ENCODE results near the gene BDNF. TPM values are rescaled to one million over a fixed set of nuclear protein-coding genes. Genes with fewer than 3 reads are reported as not detected.

The BDNF gene
- total RNA-seq, 4 donors from 2014 or later = 0.93 to 4.6 (median 1.5) TPM

DNA sequence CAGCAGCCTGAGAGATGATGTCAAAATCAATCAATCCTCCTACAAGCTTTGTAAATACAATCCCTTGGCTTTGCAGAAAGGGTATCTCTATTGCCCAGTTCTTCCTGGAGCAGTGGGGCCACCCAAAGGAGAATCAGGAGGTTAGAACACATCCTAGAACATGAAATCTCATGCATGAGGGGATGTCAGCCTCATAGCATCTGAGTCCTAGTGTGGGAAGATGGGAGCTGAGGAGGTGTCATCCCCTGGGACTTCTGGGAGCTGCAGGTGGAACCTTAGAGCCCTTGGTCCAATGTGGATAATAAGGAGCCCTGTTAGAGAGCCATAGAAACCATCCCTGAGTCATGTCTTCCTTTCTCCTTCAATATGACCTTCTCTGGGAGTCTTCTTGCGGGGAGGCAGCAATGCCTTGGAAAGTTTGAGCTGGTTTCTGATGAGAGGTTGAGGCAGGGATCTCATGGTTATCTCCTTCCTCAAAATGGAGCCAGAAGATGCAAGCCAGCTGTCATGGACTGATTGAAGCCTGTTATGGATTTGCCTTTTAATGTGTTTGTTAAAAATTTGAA, 74.8 kb downstream of the BDNF start:
- 97 to 100% methylated on average over 1 of the region's 1 CpG for WGBS, 2 donors
- no peak for TF ChIP-seq POLR2A (IDR thresholded peaks at IDR 0.05)
- TF ChIP-seq, protein P1, sequence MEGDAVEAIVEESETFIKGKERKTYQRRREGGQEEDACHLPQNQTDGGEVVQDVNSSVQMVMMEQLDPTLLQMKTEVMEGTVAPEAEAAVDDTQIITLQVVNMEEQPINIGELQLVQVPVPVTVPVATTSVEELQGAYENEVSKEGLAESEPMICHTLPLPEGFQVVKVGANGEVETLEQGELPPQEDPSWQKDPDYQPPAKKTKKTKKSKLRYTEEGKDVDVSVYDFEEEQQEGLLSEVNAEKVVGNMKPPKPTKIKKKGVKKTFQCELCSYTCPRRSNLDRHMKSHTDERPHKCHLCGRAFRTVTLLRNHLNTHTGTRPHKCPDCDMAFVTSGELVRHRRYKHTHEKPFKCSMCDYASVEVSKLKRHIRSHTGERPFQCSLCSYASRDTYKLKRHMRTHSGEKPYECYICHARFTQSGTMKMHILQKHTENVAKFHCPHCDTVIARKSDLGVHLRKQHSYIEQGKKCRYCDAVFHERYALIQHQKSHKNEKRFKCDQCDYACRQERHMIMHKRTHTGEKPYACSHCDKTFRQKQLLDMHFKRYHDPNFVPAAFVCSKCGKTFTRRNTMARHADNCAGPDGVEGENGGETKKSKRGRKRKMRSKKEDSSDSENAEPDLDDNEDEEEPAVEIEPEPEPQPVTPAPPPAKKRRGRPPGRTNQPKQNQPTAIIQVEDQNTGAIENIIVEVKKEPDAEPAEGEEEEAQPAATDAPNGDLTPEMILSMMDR (IDR thresholded peaks at IDR 0.05) = no peak
- H3K4me3 ChIP-seq (ENCODE audit: low read depth, poor library complexity, severe bottlenecking) = no peak overlapping the region
- intact Hi-C loops (cut with DNase I; ENCODE audit: low total_unique reads) = no loop called here
- no peak for DNase-seq (ENCODE audit: low spot score in 2 of 2)

DNA sequence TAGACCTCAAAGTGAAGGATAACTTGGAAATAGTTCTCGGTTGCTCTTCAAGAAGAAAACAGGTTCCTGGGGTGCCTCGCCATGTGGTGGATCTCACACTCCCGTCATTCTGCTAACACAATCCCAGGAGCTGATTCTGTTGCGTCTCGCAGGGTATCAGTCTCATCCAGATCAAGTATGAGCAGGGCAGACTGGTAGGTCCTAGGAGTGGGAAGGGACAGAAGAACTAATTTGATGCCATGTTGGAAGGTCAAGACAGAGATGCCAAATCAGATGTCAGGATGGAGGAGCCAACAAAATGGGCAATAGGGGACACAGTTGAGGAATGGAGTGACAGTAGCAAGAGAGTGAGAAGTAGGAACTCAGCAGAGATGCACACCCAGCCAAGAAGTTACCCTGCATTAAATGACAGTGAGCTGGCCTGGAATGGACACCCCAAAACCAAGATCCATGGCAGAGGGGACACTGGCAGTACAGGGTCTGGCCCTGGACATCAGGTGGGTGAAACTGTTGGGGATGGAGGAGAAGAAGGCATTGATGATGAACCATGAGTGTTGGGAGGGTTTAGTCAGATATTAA, 76.2 kb downstream of the BDNF start:
- 78 to 88% methylated on average over 5 of the region's 5 CpGs for WGBS, 2 donors
- no peak for DNase-seq (ENCODE audit: low spot score in 2 of 2)

DNA sequence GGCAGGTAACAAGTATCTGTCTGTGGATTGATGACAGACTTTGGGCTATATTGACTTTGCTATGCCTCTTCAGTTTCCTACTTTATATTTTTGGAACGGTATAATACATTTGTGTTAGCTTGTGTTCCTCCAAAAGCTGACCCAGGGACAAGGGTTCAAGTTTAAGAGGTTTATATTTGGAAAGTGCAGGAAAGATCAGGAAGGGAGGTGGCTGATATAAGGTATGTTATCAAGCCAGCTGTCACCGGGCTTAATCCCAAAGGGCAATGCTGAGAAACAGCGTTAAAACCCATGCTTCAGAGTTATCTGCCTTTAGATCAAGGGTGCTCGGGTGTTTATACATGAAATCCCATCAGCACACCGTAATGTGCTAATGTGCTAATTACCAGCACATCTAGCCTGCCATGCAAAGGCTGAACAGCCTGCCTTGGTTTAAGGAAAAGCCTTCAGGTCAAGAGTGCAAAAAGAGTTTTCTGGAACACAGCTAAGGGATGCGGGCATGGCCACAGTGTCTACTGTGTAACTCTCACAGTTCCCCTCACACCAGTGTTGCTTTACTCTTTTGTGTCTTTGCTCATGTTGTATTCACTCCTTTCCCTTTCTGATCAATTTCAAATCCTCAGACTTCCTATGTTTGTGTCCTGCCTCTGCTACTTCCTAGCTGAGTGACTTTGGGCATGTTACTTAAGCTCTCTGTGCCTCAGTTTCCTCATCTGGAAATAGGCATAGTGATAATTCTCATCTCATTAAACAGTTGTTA, 77.5 kb downstream of the BDNF start:
- WGBS, 2 donors = 68 to 80% methylated on average over 6 of the region's 6 CpGs
- intact Hi-C loops (cut with DNase I; ENCODE audit: low total_unique reads) = no loop called here
- no peak overlapping the region for H3K4me3 ChIP-seq (ENCODE audit: low read depth, poor library complexity, severe bottlenecking)
- TF ChIP-seq, protein P1 (IDR thresholded peaks at IDR 0.05) = no peak
- TF ChIP-seq POLR2A (IDR thresholded peaks at IDR 0.05) = no peak
- DNase-seq (ENCODE audit: low spot score in 2 of 2) = no peak

More for the DNA sequence above, 76.2 kb downstream of the BDNF start:
- intact Hi-C loops (cut with DNase I; ENCODE audit: low total_unique reads) = no loop called here
- no peak for TF ChIP-seq POLR2A (IDR thresholded peaks at IDR 0.05)
- TF ChIP-seq, protein P1 (IDR thresholded peaks at IDR 0.05) = no peak
- no peak overlapping the region for H3K4me3 ChIP-seq (ENCODE audit: low read depth, poor library complexity, severe bottlenecking)

DNA sequence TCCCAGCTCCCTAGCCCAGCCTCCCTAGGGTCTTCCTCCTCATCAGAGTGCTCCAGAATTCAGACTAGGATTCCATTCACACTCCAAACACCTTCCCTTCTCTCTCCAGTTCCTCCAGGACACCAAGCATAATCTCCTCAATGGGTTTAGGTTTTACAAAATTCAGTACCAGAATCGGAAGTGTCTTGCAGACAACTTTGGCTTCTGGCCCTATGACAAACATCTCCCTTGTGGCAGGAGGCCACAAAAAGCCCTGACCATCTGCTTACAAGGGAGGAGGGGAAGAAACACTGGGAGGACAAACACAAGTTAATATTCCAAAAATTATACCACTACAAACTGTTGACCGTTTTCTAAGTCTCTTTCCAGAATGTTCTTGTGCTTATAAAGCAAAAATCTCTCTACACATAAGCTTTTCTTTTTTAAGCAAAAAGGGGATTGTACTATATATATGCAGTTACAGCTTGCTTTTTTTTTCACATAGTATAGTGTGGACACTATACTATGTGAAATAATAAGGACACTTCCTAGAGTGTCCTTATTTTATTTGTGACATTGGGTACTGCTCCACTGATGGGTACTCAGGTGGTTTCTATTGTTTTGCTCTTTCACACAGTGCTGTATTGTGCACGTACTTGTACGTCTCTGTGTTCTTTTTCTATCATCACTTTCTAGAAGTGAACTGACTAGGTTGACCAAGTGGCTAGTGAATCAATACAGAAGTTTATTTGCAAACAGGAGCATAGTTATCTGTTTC, 78.7 kb downstream of the BDNF start:
- H3K4me3 ChIP-seq (ENCODE audit: low read depth, poor library complexity, severe bottlenecking) = no peak overlapping the region
- TF ChIP-seq, protein P1 (IDR thresholded peaks at IDR 0.05) = no peak
- no peak for TF ChIP-seq POLR2A (IDR thresholded peaks at IDR 0.05)
- intact Hi-C loops (cut with DNase I; ENCODE audit: low total_unique reads) = no loop called here
- DNase-seq (ENCODE audit: low spot score in 2 of 2) = no peak
- 71 to 72% methylated on average over 4 of the region's 4 CpGs for WGBS, 2 donors

DNA sequence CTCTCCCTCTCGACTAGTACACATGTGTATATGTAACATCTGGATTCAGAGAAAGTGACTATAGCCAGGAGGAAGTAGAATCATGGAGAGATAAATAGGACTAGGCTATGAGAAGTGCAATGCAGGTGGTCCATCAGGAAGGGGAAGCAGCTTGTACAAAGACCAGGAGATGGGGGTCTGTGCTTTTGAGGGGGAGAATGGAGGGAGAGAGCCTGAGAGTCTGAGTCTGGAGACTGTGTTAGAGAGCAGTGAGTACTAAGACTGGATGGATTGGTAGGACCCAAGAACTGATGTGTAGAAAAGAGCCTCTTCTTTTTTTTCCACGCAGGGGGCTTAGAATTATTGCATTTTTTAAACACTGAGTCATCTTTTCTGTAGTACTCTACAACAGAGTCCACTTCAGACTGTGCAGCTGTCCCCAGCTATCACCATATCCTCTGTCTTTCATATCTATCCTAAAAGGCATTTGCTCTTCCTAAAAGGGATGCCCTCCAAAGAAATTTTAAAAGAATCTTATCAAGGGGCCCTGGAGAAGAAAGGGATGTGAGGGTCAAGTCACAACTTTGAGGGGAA, 80.4 kb downstream of the BDNF start:
- H3K4me3 ChIP-seq (ENCODE audit: low read depth, poor library complexity, severe bottlenecking) = no peak overlapping the region
- intact Hi-C loops (cut with DNase I; ENCODE audit: low total_unique reads) = no loop called here
- DNase-seq (ENCODE audit: low spot score in 2 of 2) = no peak
- TF ChIP-seq POLR2A (IDR thresholded peaks at IDR 0.05) = no peak
- TF ChIP-seq, protein P1 (IDR thresholded peaks at IDR 0.05) = no peak
- WGBS, 2 donors = 75 to 76% methylated on average over 2 of the region's 2 CpGs

Data from lower leg skin (tissue), 4 donors.